ENCODE results near the gene AGFG1.

Gene AGFG1

GRCh38 chr2:227610123-227610522 lies 138.2 kb downstream of the AGFG1 start:
- no peak for DNase-seq

Measured in CD4-positive, alpha-beta T cell treated with Interferon gamma for 1 hour (primary cell).